ENCODE data around the gene NOL4L.
"Not testable (repeated sequence)": the region's sequence is repeated elsewhere in the genome, so short reads cannot be mapped to it uniquely, and the experiment has no call there.

The NOL4L gene

GRCh38 chr20:32506721-32507120 is 78.4 kb downstream of the NOL4L start:
- DNase-seq: peak; percentile 25 to 82 (median 73)

GRCh38 chr20:32505723-32506473 is 79.2 kb downstream of the NOL4L start:
- DNase-seq: no peak

GRCh38 chr20:32501709-32502108 is 83.4 kb downstream of the NOL4L start:
- DNase-seq: no peak

- no peak for DNase-seq
These were observed 87.4 kb downstream of the NOL4L start for GRCh38 chr20:32497589-32498224.

GRCh38 chr20:32496811-32497533 is 88.2 kb downstream of the NOL4L start:
- DNase-seq: peak in 1 of 3 experiments; percentile 60

- DNase-seq: no peak
These were observed 89.2 kb downstream of the NOL4L start for GRCh38 chr20:32495949-32496348.

- DNase-seq: no peak
These were observed 89.9 kb downstream of the NOL4L start for GRCh38 chr20:32495217-32495565.

- peak; percentile 24 to 57 (median 39) for DNase-seq
These were observed 90.5 kb downstream of the NOL4L start for GRCh38 chr20:32494483-32495216.

- no peak for DNase-seq
These were observed 91.8 kb downstream of the NOL4L start for GRCh38 chr20:32493356-32493755.

- DNase-seq: not testable (repeated sequence)
These were observed 93.4 kb downstream of the NOL4L start for GRCh38 chr20:32491764-32492151.

GRCh38 chr20:32490942-32491763 is 94.0 kb downstream of the NOL4L start:
- no peak for DNase-seq

GRCh38 chr20:32488066-32488838 is 96.9 kb downstream of the NOL4L start:
- no peak for DNase-seq

GRCh38 chr20:32487381-32487780 is 97.8 kb downstream of the NOL4L start:
- no peak for DNase-seq

GRCh38 chr20:32485770-32486478 is 99.2 kb downstream of the NOL4L start:
- peak in 1 of 3 experiments; percentile 40 for DNase-seq

GRCh38 chr20:32484958-32485769 is 100.0 kb downstream of the NOL4L start:
- peak; percentile 67 to 90 (median 81) for DNase-seq

- DNase-seq: peak; percentile 53 to 78 (median 72)
These were observed 100.7 kb downstream of the NOL4L start for GRCh38 chr20:32484225-32484957.

GRCh38 chr20:32483351-32484224 is 101.5 kb downstream of the NOL4L start:
- DNase-seq: peak; percentile 87 to 96 (median 93)

Data from NCI-H1417 (cell line).